DND-41 (cell line): Measurements from ENCODE around the gene RRP15.

Experiments
- ATAC-seq: fragments of 200-7000 bp; cut with Tn5 transposase; 3 replicates; pipeline ENCODE4 v1.9.1; 2021; ENCODE audit warnings: low read depth; ENCODE audit not compliant: insufficient read depth
- DNase-seq: peaks from one replicate; pipeline ENCODE4 v3.0.0-alpha.2; 2020
- H2AFZ ChIP-seq: 2 replicates; pipeline ENCODE4 v1.6.0; 2012; ENCODE audit warnings: low read depth, low read length
- H3K27ac ChIP-seq: 2 replicates; pipeline ENCODE4 v1.5.1; 2012; ENCODE audit warnings: low read length, inconsistent platforms
- H3K27me3 ChIP-seq: fragments of 200-600 bp; sonication (generic); 2 replicates; pipeline ENCODE4 v1.6.0; 2012; ENCODE audit warnings: low read length, mild to moderate bottlenecking, inconsistent platforms; ENCODE audit not compliant: insufficient read depth, poor library complexity
- H3K36me3 ChIP-seq: 2 replicates; pipeline ENCODE4 v1.5.1; 2012; ENCODE audit warnings: low read length, inconsistent platforms; ENCODE audit not compliant: insufficient read depth
- H3K4me1 ChIP-seq: 2 replicates; pipeline ENCODE4 v1.5.1; 2012; ENCODE audit warnings: mild to moderate bottlenecking, low read length; ENCODE audit not compliant: insufficient read depth
- H3K4me2 ChIP-seq: 2 replicates; pipeline ENCODE4 v1.6.0; 2012; ENCODE audit warnings: mild to moderate bottlenecking, moderate library complexity, low read length, inconsistent platforms; ENCODE audit not compliant: insufficient read depth
- H3K4me3 ChIP-seq, 2 experiments: fragments of 200-600 bp in 1 of 2; shearing (Covaris generic) in 1 of 2; 2 replicates each; pipeline ENCODE4 v1.5.1; 2012 to 2016; ENCODE audit warnings: inconsistent platforms in 2 of 2, low read length in 2 of 2, mild to moderate bottlenecking in 2 of 2, low read depth in 1 of 2, moderate library complexity in 1 of 2
- H3K79me2 ChIP-seq: 2 replicates; pipeline ENCODE4 v1.6.0; 2012; ENCODE audit warnings: low read length, inconsistent platforms; ENCODE audit not compliant: insufficient read depth
- H3K9ac ChIP-seq: 2 replicates; pipeline ENCODE4 v1.6.0; 2012; ENCODE audit warnings: low read depth, mild to moderate bottlenecking, inconsistent platforms, low read length, moderate library complexity
- H3K9me3 ChIP-seq: 2 replicates; pipeline ENCODE4 v1.5.1; 2012; ENCODE audit warnings: low read length, moderate library complexity, mild to moderate bottlenecking, inconsistent platforms; ENCODE audit not compliant: insufficient read depth, severe bottlenecking
- H4K20me1 ChIP-seq: 2 replicates; pipeline ENCODE4 v1.6.0; 2012; ENCODE audit warnings: low read length; ENCODE audit not compliant: insufficient read depth
- EZH2 ChIP-seq: IDR thresholded peaks from 3 replicates; pipeline ENCODE4 v1.6.1; 2012; ENCODE audit warnings: borderline replicate concordance, low read depth, mild to moderate bottlenecking, moderate library complexity, low read length, inconsistent platforms; ENCODE audit not compliant: severe bottlenecking
- TF ChIP-seq, protein P1 (sequence below): IDR thresholded peaks from 2 replicates; pipeline ENCODE4 v1.5.1; 2012; ENCODE audit warnings: borderline replicate concordance, low read length, moderate library complexity, mild to moderate bottlenecking; ENCODE audit not compliant: poor library complexity, severe bottlenecking; ENCODE audit errors: extremely low read depth

The RRP15 gene

DNA sequence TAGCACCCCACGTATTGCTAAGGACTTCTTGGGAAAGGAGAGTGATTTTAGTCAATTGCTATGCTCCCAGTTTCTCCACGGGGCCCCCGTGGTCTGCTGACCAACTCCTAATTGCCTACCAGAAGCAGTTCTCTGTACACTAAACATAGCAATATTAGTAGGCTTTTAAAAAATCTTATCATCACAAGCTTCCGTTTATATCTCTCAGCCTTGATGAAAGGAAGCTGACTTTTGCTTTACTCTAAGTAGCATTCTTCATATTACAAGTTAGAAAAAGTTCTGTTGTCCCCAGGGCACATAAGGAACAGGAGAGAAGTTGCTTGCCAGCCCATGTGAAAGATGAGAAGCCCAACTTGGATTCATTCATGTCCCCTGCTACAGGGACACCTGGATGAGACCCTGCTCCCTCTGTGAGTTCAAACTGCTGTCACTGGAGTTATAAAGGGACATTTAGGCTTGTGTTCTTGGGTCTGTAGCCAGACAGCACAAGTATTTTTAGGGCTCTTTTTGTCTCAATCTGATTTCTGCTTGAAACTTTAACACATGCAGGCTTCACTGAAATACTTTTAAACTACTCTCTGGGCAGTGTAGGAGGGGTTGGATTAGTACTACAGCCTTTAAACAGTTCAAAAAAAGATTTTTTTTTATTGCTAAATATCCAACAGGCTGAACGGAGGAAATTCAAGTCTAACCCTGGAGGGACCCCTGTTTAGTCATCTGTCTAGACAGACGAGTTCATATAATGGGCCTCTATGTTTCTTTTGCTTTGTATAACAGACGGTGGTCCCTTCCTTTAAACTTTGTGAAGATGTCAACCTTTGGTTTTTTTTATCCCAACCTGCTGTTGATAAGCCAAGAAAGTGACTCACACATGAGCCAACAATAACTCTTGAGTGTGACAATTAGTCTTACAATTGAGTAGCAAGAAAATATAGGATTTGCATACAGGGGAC is 89.6 kb downstream of the RRP15 start:
- no peak overlapping the region for H3K27ac ChIP-seq
- ATAC-seq = no peak

DNA sequence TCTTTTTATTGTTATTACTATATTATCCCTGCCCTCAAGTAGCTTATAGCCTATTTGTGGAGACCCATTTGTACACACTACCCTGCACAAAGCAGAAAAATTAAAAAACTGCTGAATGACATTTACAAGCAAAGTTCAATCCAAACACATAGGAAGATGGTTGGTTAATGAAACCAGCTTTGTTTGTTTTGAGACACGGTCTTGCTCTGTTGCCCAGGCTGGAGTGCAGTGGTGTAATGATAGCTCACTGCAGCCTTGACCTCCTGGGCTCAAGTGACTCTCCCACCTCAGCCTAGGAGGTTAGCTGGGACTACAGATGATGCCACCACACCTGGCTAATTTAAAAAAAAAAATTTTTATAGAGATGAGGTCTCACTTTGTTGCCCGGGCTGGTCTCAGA is 91.6 kb downstream of the RRP15 start:
- TF ChIP-seq, protein P1, sequence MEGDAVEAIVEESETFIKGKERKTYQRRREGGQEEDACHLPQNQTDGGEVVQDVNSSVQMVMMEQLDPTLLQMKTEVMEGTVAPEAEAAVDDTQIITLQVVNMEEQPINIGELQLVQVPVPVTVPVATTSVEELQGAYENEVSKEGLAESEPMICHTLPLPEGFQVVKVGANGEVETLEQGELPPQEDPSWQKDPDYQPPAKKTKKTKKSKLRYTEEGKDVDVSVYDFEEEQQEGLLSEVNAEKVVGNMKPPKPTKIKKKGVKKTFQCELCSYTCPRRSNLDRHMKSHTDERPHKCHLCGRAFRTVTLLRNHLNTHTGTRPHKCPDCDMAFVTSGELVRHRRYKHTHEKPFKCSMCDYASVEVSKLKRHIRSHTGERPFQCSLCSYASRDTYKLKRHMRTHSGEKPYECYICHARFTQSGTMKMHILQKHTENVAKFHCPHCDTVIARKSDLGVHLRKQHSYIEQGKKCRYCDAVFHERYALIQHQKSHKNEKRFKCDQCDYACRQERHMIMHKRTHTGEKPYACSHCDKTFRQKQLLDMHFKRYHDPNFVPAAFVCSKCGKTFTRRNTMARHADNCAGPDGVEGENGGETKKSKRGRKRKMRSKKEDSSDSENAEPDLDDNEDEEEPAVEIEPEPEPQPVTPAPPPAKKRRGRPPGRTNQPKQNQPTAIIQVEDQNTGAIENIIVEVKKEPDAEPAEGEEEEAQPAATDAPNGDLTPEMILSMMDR = no peak
- TF ChIP-seq EZH2 = no peak
- no peak for DNase-seq
- Histone ChIP-seq H4K20me1 (no peaks in the 10 kb centered on the region), H3K9ac (no peak overlapping the region), H3K4me3 (no peak overlapping the region), H3K9me3 (no peaks in the 10 kb centered on the region), H3K4me1 (peaks cover 4% of the 10 kb centered on the region; the same call in 1 of the 2 replicates), H3K27ac (no peak overlapping the region), H3K79me2 (no peaks in the 10 kb centered on the region), H2AFZ (no peak overlapping the region), H3K36me3 (no peaks in the 10 kb centered on the region), H3K27me3 (no peaks in the 10 kb centered on the region), H3K4me2 (no peak overlapping the region)
- ATAC-seq = no peak; the same call in 2 of the 3 replicates

More for the DNA sequence above, 89.6 kb downstream of the RRP15 start:
- no peaks in the 10 kb centered on the region for H3K27me3 ChIP-seq
- H3K9me3 ChIP-seq = no peaks in the 10 kb centered on the region
- TF ChIP-seq, protein P1 = no peak
- TF ChIP-seq EZH2 = no peak
- no peak for DNase-seq
- H3K9ac ChIP-seq = no peak overlapping the region
- peaks cover 4% of the 10 kb centered on the region; the same call in 1 of the 2 replicates for H3K4me1 ChIP-seq
- H2AFZ ChIP-seq = no peak overlapping the region
- no peak overlapping the region for H3K4me2 ChIP-seq
- H3K79me2 ChIP-seq = no peaks in the 10 kb centered on the region
- H3K4me3 ChIP-seq = no peak overlapping the region
- no peaks in the 10 kb centered on the region for H4K20me1 ChIP-seq
- H3K36me3 ChIP-seq = no peaks in the 10 kb centered on the region

DNA sequence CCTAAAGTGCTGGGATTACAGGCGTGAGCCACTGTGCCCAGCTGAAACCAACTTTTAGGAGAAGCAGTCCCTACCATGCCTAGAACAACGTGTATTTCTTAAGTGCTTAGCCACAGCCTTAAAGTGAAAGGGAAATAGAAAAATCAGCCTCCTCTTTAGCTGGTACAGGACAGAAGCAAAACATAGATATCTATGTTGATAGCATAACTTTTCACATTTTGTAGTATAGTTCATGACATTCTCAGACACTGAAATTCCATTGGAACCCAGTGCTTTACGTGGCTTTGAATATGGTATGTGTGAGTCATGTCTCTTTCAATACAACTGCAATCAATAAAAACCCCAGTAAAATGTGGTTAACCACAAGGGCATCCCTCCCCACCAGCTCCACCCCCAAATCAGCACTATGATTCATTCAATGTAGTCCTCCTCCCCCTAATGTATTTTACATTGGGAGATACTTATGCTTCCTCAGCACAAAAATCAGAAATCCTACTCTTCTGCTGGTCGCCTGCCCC is 92.1 kb downstream of the RRP15 start:
- Histone ChIP-seq H3K4me3 (no peak overlapping the region), H2AFZ (no peak overlapping the region), H3K27ac (no peak overlapping the region), H4K20me1 (no peaks in the 10 kb centered on the region), H3K36me3 (no peaks in the 10 kb centered on the region), H3K4me1 (peaks cover 4% of the 10 kb centered on the region; the same call in 1 of the 2 replicates), H3K79me2 (no peaks in the 10 kb centered on the region), H3K4me2 (no peak overlapping the region), H3K27me3 (no peaks in the 10 kb centered on the region), H3K9me3 (no peaks in the 10 kb centered on the region), H3K9ac (no peak overlapping the region)
- DNase-seq (peak; percentile 63), ATAC-seq (peak; percentile 94)
- TF ChIP-seq EZH2 = no peak
- TF ChIP-seq, protein P1 = no peak
